HepG2 (cell line): ENCODE measurements around the gene TMEM33. TPM values are rescaled to one million over a fixed set of nuclear protein-coding genes. Genes with fewer than 3 reads are reported as not detected.
A peak's percentile ranks its signal among the peaks of the same experiment; 100 is the strongest.

Experiments
- ATAC-seq: fragments of 200-7000 bp; cut with Tn5 transposase; 3 replicates; pipeline ENCODE4 v1.9.1; 2020; ENCODE audit warnings: mild to moderate bottlenecking, moderate library complexity
- BruUV-seq: library from RNA; stranded (reverse); fragments of 400-500 nt; replicated peaks from 2 replicates; lab custom pipeline; 2021; lab: Mats Ljungman, UMichigan
- CTCF ChIA-PET: fragments of 300-600 bp; formaldehyde crosslinking; extraction: SDS; loops from one replicate; lab custom pipeline; 2021; ENCODE audit warnings: low total read pairs, inconsistent platforms, low intra/inter-chr PET ratio; lab: Yijun Ruan, JAX
- POLR2A ChIA-PET: fragments of 350-600 bp; sonication (Branson Sonifier 250); formaldehyde crosslinking; loops from one replicate; lab custom pipeline; 2020; ENCODE audit warnings: antibody characterized with exemption, inconsistent platforms; lab: Yijun Ruan, JAX
- DNase-seq: peaks from one replicate; pipeline ENCODE4 v3.0.0-alpha.2; 2015; ENCODE audit warnings: low spot score
- FAIRE-seq: peaks from 3 replicates; lab custom pipeline; 2011; peaks lifted over from hg19 to GRCh38; lab: Jason Lieb, UNC
- H2AFZ ChIP-seq: one replicate; pipeline ENCODE4 v1.6.1; 2011; ENCODE audit warnings: low read length, inconsistent platforms
- H3K27ac ChIP-seq: fragments of 300-600 bp; 3 replicates; pipeline ENCODE4 v1.8.0; 2011; ENCODE audit warnings: mixed run types, mild to moderate bottlenecking, mixed read lengths, low read length, inconsistent platforms; ENCODE audit not compliant: insufficient read depth; ENCODE audit errors: extremely low read length
- H3K27me3 ChIP-seq, 2 experiments: fragments of 200-600 bp in 1 of 2; 2 replicates in 1 of 2; 3 replicates in 1 of 2; pipeline versions ENCODE4 v1.6.0 to v1.8.0; 2011; ENCODE audit warnings: low read length in 2 of 2, mild to moderate bottlenecking in 2 of 2, moderate library complexity in 2 of 2, inconsistent platforms in 1 of 2; ENCODE audit not compliant: insufficient read depth in 2 of 2, control insufficient read depth in 1 of 2
- H3K36me3 ChIP-seq, 2 experiments: fragments of 200-600 bp in 1 of 2; replicated peaks in 1 of 2; 2 replicates in 1 of 2; 3 replicates in 1 of 2; pipeline versions ENCODE4 v1.5.1 to v1.8.0; 2011; ENCODE audit warnings: low read length in 2 of 2, inconsistent platforms in 1 of 2; ENCODE audit not compliant: insufficient read depth in 2 of 2, control insufficient read depth in 1 of 2
- H3K4me1 ChIP-seq: 2 replicates; pipeline ENCODE4 v1.5.1; 2012; ENCODE audit warnings: low read length, inconsistent platforms; ENCODE audit not compliant: insufficient read depth
- H3K4me2 ChIP-seq: 2 replicates; pipeline ENCODE4 v1.6.0; 2011; ENCODE audit warnings: low read depth, low read length, inconsistent platforms
- H3K4me3 ChIP-seq, 3 experiments: fragments of 200-600 bp in 1 of 3; sonication (generic), shearing (Covaris generic) in 1 of 3; replicated peaks in 1 of 3; 2 replicates each; pipeline ENCODE4 v1.5.1; 2011 to 2016; ENCODE audit warnings: low read length in 3 of 3, inconsistent platforms in 2 of 3, low read depth in 2 of 3, mild to moderate bottlenecking in 2 of 3, control low read depth in 1 of 3, mixed read lengths in 1 of 3; ENCODE audit not compliant: insufficient read depth in 1 of 3
- H3K79me2 ChIP-seq: one replicate; pipeline ENCODE4 v1.6.1; 2011; ENCODE audit warnings: low read length, inconsistent platforms; ENCODE audit not compliant: insufficient read depth
- H3K9ac ChIP-seq: 2 replicates; pipeline ENCODE4 v1.6.0; 2011; ENCODE audit warnings: mild to moderate bottlenecking, low read depth, low read length, inconsistent platforms; ENCODE audit not compliant: insufficient read depth
- H3K9me3 ChIP-seq: 2 replicates; pipeline ENCODE4 v1.5.1; 2012; ENCODE audit warnings: mild to moderate bottlenecking, low read length
- H4K20me1 ChIP-seq: 2 replicates; pipeline ENCODE4 v1.6.0; 2011; ENCODE audit warnings: inconsistent platforms, mild to moderate bottlenecking, low read length, moderate library complexity; ENCODE audit not compliant: insufficient read depth
- AGO1 ChIP-seq: fragments of 200-400 bp; formaldehyde crosslinking; IDR thresholded peaks from 2 replicates; pipeline ENCODE4 v1.6.1; 2017; ENCODE audit warnings: mild to moderate bottlenecking, low read depth, low read length, moderate library complexity; ENCODE audit not compliant: poor library complexity, severe bottlenecking
- CAMTA2 ChIP-seq: sonication (generic); formaldehyde crosslinking; IDR thresholded peaks from 2 replicates; pipeline ENCODE4 v1.4.0; 2020; ENCODE audit warnings: mild to moderate bottlenecking, missing genetic modification reagents, borderline replicate concordance
- CHCHD3 ChIP-seq: sonication (generic); formaldehyde crosslinking; IDR thresholded peaks from 2 replicates; pipeline ENCODE4 v1.8.0; 2022; ENCODE audit warnings: mild to moderate bottlenecking, missing genetic modification reagents, moderate library complexity
- MAF1 ChIP-seq: sonication (generic); formaldehyde crosslinking; IDR thresholded peaks from 2 replicates; pipeline ENCODE4 v1.5.0; 2020; ENCODE audit warnings: missing genetic modification reagents, borderline replicate concordance
- MEIS2 ChIP-seq: sonication (generic); formaldehyde crosslinking; IDR thresholded peaks from 2 replicates; pipeline ENCODE4 v1.9.0; 2021; ENCODE audit warnings: mild to moderate bottlenecking, missing genetic modification reagents
- NBN ChIP-seq: fragments of 450-650 bp; conservative IDR thresholded peaks from 2 replicates; pipeline ENCODE4 v1.6.1; 2017
- NKX3-1 ChIP-seq: sonication (generic); formaldehyde crosslinking; IDR thresholded peaks from 2 replicates; pipeline ENCODE4 v1.5.0; 2020; ENCODE audit warnings: missing genetic modification reagents
- PLSCR1 ChIP-seq: sonication (generic); formaldehyde crosslinking; IDR thresholded peaks from 2 replicates; pipeline ENCODE4 v1.5.0; 2020; ENCODE audit warnings: missing genetic modification reagents, mild to moderate bottlenecking, borderline replicate concordance
- STAG1 ChIP-seq: sonication (generic); formaldehyde crosslinking; IDR thresholded peaks from 2 replicates; pipeline ENCODE4 v1.4.0; 2020; ENCODE audit warnings: missing genetic modification reagents
- TEAD2 ChIP-seq: sonication (generic); formaldehyde crosslinking; IDR thresholded peaks from 2 replicates; pipeline ENCODE4 v1.9.0; 2021; ENCODE audit warnings: missing genetic modification reagents
- XRCC5 ChIP-seq: fragments of 200-400 bp; formaldehyde crosslinking; optimal IDR thresholded peaks from 2 replicates; pipeline ENCODE3; 2017; ENCODE audit warnings: mild to moderate bottlenecking, low read length
- ZHX1 ChIP-seq: sonication (generic); formaldehyde crosslinking; IDR thresholded peaks from 2 replicates; pipeline ENCODE4 v1.8.1; 2022; ENCODE audit warnings: low read depth, mild to moderate bottlenecking, missing genetic modification reagents
- ZMAT3 ChIP-seq: sonication (generic); formaldehyde crosslinking; conservative IDR thresholded peaks from 2 replicates; pipeline ENCODE4 v1.7.0; 2021; ENCODE audit warnings: missing genetic modification reagents
- ZNF143 ChIP-seq: sonication (generic); formaldehyde crosslinking; IDR thresholded peaks from 2 replicates; pipeline ENCODE4 v1.4.0; 2020; ENCODE audit warnings: missing genetic modification reagents
- ZNF33A ChIP-seq: sonication (generic); formaldehyde crosslinking; IDR thresholded peaks from 2 replicates; pipeline ENCODE4 v1.5.1; 2020; ENCODE audit warnings: missing genetic modification reagents, mild to moderate bottlenecking, moderate library complexity, borderline replicate concordance
- ZNF451 ChIP-seq: sonication (generic); formaldehyde crosslinking; IDR thresholded peaks from 2 replicates; pipeline ENCODE4 v1.5.0; 2020; ENCODE audit warnings: mild to moderate bottlenecking, missing genetic modification reagents
- ZNF776 ChIP-seq: sonication (generic); formaldehyde crosslinking; IDR thresholded peaks from 2 replicates; pipeline ENCODE4 v1.4.0; 2020; ENCODE audit warnings: mild to moderate bottlenecking, missing genetic modification reagents
- ZNF839 ChIP-seq: sonication (generic); formaldehyde crosslinking; IDR thresholded peaks from 2 replicates; pipeline ENCODE4 v1.4.0; 2020; ENCODE audit warnings: missing genetic modification reagents, mild to moderate bottlenecking, borderline replicate concordance
- WGBS: methylation state at CpG from one replicate; pipeline ENCODE4 v1.1.6; 2017; ENCODE audit warnings: low lambda C conversion rate; 5-methylcytosine and 5-hydroxymethylcytosine counted together
- in situ Hi-C: cut with HindIII; loops from 2 replicates; pipeline ENCODE4 v1.10.0; 2017; ENCODE audit warnings: low pct_unique_long_range_greater_than_20kb; ENCODE audit not compliant: extremely low pct_ligation_motif_present
- intact Hi-C: fragments of 100-400 bp; cut with micrococcal nuclease; formaldehyde crosslinking; loops from one replicate; pipeline ENCODE4 v1.10.0; 2022; ENCODE audit not compliant: unreplicated experiment
- polyA plus RNA-seq, 8 experiments: library from polyadenylated mRNA; depleted of rRNA in 3 of 8; stranded (reverse) in 7 of 8; unstranded in 1 of 8; fragments of >200 nt; fragmentation: Illumina TruSeq in 4 of 8; extraction: Trizol in 4 of 8; gene quantifications; 2 replicates each; pipeline versions ENCODE4 v1.2.1 to v1.2.3, GENCODE V29; 2011 to 2016; ENCODE audit warnings: low read depth in 4 of 8, missing spikeins in 1 of 8, mixed read lengths in 1 of 8; ENCODE audit not compliant: insufficient read depth in 1 of 8
- total RNA-seq, 5 experiments: library from RNA; depleted of rRNA; stranded (reverse); fragments of >200 nt; fragmentation: Illumina TruSeq; extraction: Trizol; gene quantifications; 2 replicates each; pipeline ENCODE4 v1.2.3, GENCODE V29; 2016; ENCODE audit warnings: low read depth in 1 of 5
- TF ChIP-seq, protein P1 (sequence below): sonication (generic); formaldehyde crosslinking; conservative IDR thresholded peaks from 2 replicates; pipeline ENCODE4 v1.8.0; 2022; ENCODE audit warnings: missing genetic modification reagents

TMEM33 gene
- total and polyA plus RNA-seq, 2 of the 13 experiments (the other 11 are each of a cell fraction or from before 2014, with no cell fraction given), result 36.1 to 66.6 TPM

GRCh38 chr4:41990365-41991111, 55.3 kb downstream of the TMEM33 start, which contains the start of gene SLC30A9:
Gene SLC30A9 (plus strand): TSS chr4:41990530. CDS start chr4:41990652, 122 bp downstream.
- CTCF ChIA-PET, result no interaction called here
- Histone ChIP-seq H3K27ac (peak within 1 kb of the TSS; percentile 70), H2AFZ (peak within 1 kb of the TSS; percentile 98), H3K4me2 (peak within 1 kb of the TSS; percentile 90), H3K9me3 (no peaks in the 10 kb centered on the region), H3K36me3 (no peaks in the 10 kb centered on the region), H4K20me1 (peaks cover 5% of the 10 kb centered on the region; the same call in 1 of the 2 replicates), H3K4me1 (peaks cover 23% of the 10 kb centered on the region), H3K79me2 (peaks cover 39% of the 10 kb centered on the region), H3K9ac (peak within 1 kb of the TSS; percentile 87), H3K4me3 (peak within 1 kb of the TSS; percentile 85 to 89 (median 89)), H3K27me3 (no peaks in the 10 kb centered on the region; a peak in 1 of 5 replicates)
- DNase-seq (peak; percentile 92), FAIRE-seq (peak; percentile 89), ATAC-seq (peak; percentile 96)
- POLR2A ChIA-PET, result interaction anchor here (1.1 to 1.6 kb wide), 3 partner anchors 47 to 667 kb away, joined by 3 to 7 read pairs (median 3); partner anchors contain the start of genes ATP8A1 and TMEM33
- WGBS, result 0% methylated on average over 8 of the region's 64 CpGs
- in situ Hi-C loops (no loop called here), intact Hi-C loops (loop anchor here (1.0 kb wide), 1 partner anchor 56 kb away; no protein-coding TSS in a partner anchor)
- BruUV-seq, result TSS peak; percentile 72
- TF ChIP-seq ZNF776 (no peak; the same call in 1 of the 2 replicates), ZNF451 (0 out of 2 replicates have a peak, but pooled peaks have one; percentile 35), MAF1 (no peak), XRCC5 (peak; percentile 50), ZNF143 (CRISPR knock-in tag) (peak; percentile 71), TEAD2 (CRISPR knock-in tag) (no peak), NKX3-1 (0 out of 2 replicates have a peak, but pooled peaks have one; percentile 71), CHCHD3 (CRISPR knock-in tag) (peak; percentile 82; the same call in 1 of the 2 replicates), ZNF839 (CRISPR knock-in tag) (peak; percentile 87; the same call in 1 of the 2 replicates), MEIS2 (peak; percentile 57; the same call in 1 of the 2 replicates), AGO1 (peak; percentile 68), CAMTA2 (CRISPR knock-in tag) (no peak), STAG1 (CRISPR knock-in tag) (no peak), ZNF33A (no peak), NBN (no peak), ZHX1 (CRISPR knock-in tag) (peak; percentile 97), PLSCR1 (CRISPR knock-in tag) (no peak), ZMAT3 (CRISPR knock-in tag) (peak; percentile 44; the same call in 1 of the 2 replicates)
- TF ChIP-seq, protein P1, sequence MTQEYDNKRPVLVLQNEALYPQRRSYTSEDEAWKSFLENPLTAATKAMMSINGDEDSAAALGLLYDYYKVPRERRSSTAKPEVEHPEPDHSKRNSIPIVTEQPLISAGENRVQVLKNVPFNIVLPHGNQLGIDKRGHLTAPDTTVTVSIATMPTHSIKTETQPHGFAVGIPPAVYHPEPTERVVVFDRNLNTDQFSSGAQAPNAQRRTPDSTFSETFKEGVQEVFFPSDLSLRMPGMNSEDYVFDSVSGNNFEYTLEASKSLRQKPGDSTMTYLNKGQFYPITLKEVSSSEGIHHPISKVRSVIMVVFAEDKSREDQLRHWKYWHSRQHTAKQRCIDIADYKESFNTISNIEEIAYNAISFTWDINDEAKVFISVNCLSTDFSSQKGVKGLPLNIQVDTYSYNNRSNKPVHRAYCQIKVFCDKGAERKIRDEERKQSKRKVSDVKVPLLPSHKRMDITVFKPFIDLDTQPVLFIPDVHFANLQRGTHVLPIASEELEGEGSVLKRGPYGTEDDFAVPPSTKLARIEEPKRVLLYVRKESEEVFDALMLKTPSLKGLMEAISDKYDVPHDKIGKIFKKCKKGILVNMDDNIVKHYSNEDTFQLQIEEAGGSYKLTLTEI (CRISPR knock-in tag), result no peak
